K562 (cell line): ENCODE results near the gene TSPAN32. TPM values are rescaled to one million over a fixed set of nuclear protein-coding genes. Genes with fewer than 3 reads are reported as not detected.

Experiments
- DACH1 ChIP-seq: fragments of 450-650 bp; IDR thresholded peaks from 2 replicates; pipeline ENCODE4 v1.6.1; 2018; ENCODE audit not compliant: partially characterized antibody
- HDGF ChIP-seq: fragments of 450-650 bp; IDR thresholded peaks from 2 replicates; pipeline ENCODE4 v1.6.1; 2016
- ZNF407 ChIP-seq: fragments of 450-650 bp; IDR thresholded peaks from 2 replicates; pipeline ENCODE4 v1.6.1; 2016; ENCODE audit warnings: low read depth
- polyA plus RNA-seq, 8 experiments: library from polyadenylated mRNA; depleted of rRNA in 4 of 8; stranded (reverse) in 5 of 8; unstranded in 3 of 8; fragments of >200 nt; fragmentation: Nextera tagmentation in 2 of 8; fragmentation: Illumina TruSeq in 1 of 8; extraction: Ambion mirVana in 2 of 8; extraction: Trizol in 1 of 8; gene quantifications; 2 replicates each; pipeline versions ENCODE4 v1.2.1 to v1.2.3, GENCODE V29; 2011 to 2014; ENCODE audit warnings: inconsistent platforms in 1 of 8, missing spikeins in 1 of 8
- total RNA-seq, 7 experiments: library from RNA; depleted of rRNA in 6 of 7; stranded (reverse); fragments of >200 nt in 6 of 7; fragmentation: Illumina TruSeq in 2 of 7; extraction: Trizol in 2 of 7; gene quantifications; 2 replicates each; pipeline versions ENCODE4 v1.2.1 to v1.2.3, GENCODE V29; 2011 to 2021; ENCODE audit warnings: low replicate concordance in 1 of 7

TSPAN32 gene
- total and polyA plus RNA-seq, 9 of the 15 experiments (the other 6 are each of a cell fraction or from before 2014, with no cell fraction given): 0.21 to 7.3 (median 2.6) TPM

- TF ChIP-seq ZNF407 (no peak), DACH1 (no peak), HDGF (no peak)
Measured at GRCh38 chr11:2294926-2295290, 6.9 kb upstream of the TSPAN32 start (continued).
